OCI-LY3 (cell line): ENCODE data around the gene ALG11.

Experiments
- H2AFZ ChIP-seq: fragments of 200-600, 300-600 bp; shearing (Covaris generic); 2 replicates; pipeline ENCODE4 v1.6.0; 2014; ENCODE audit warnings: antibody characterized with exemption, low read depth, low read length
- H3K27ac ChIP-seq: fragments of 200-600, 300-600 bp; sonication (generic); 2 replicates; pipeline ENCODE4 v1.5.1; 2014; ENCODE audit warnings: mild to moderate bottlenecking, low read length, moderate library complexity, mixed read lengths
- H3K27me3 ChIP-seq: fragments of 200-600, 300-600 bp; sonication (generic); 2 replicates; pipeline ENCODE4 v1.6.1; 2014; ENCODE audit warnings: low read depth, low read length, mixed read lengths
- H3K36me3 ChIP-seq: fragments of 200-600, 300-600 bp; sonication (generic); replicated peaks from 2 replicates; pipeline ENCODE3; 2014; ENCODE audit warnings: low read depth, low read length, mixed read lengths
- H3K4me1 ChIP-seq: fragments of 300-600, 200-600 bp; sonication (generic); 2 replicates; pipeline ENCODE4 v1.6.1; 2014; ENCODE audit warnings: low read length, mixed read lengths
- H3K4me2 ChIP-seq: fragments of 200-600, 300-600 bp; sonication (generic); 2 replicates; pipeline ENCODE4 v1.6.1; 2014; ENCODE audit warnings: low read length, mixed read lengths
- H3K4me3 ChIP-seq: fragments of 300-600, 200-600 bp; sonication (generic); 2 replicates; pipeline ENCODE4 v1.5.1; 2014; ENCODE audit warnings: antibody characterized with exemption, mild to moderate bottlenecking, low read length, moderate library complexity
- H3K79me2 ChIP-seq: fragments of 300-600, 200-600 bp; shearing (Covaris generic); 2 replicates; pipeline ENCODE4 v1.6.1; 2014; ENCODE audit warnings: mild to moderate bottlenecking, low read length, mixed read lengths
- H3K9ac ChIP-seq: fragments of 300-600, 200-600 bp; shearing (Covaris generic); 2 replicates; pipeline ENCODE4 v1.6.0; 2014; ENCODE audit warnings: mild to moderate bottlenecking, low read length, moderate library complexity
- H3K9me3 ChIP-seq: fragments of 200-600, 300-600 bp; shearing (Covaris generic); 2 replicates; pipeline ENCODE4 v1.6.1; 2014; ENCODE audit warnings: low read length, mixed read lengths; ENCODE audit not compliant: insufficient read depth
- H4K20me1 ChIP-seq: fragments of 200-600, 300-600 bp; sonication (generic); 2 replicates; pipeline ENCODE4 v1.6.1; 2016; ENCODE audit warnings: low read length, mixed read lengths; ENCODE audit not compliant: insufficient read depth
- EZH2phosphoT487 ChIP-seq: fragments of 200-600 bp; shearing (Covaris generic); IDR thresholded peaks from 2 replicates; pipeline ENCODE4 v1.6.1; 2018; ENCODE audit warnings: antibody characterized with exemption, mixed run types, low read depth
- TF ChIP-seq, protein P1 (sequence below): fragments of 200-600, 300-600 bp; sonication (generic); IDR thresholded peaks from 2 replicates; pipeline ENCODE4 v1.5.1; 2014; ENCODE audit warnings: antibody characterized with exemption, low read length, low read depth

ALG11 gene

DNA sequence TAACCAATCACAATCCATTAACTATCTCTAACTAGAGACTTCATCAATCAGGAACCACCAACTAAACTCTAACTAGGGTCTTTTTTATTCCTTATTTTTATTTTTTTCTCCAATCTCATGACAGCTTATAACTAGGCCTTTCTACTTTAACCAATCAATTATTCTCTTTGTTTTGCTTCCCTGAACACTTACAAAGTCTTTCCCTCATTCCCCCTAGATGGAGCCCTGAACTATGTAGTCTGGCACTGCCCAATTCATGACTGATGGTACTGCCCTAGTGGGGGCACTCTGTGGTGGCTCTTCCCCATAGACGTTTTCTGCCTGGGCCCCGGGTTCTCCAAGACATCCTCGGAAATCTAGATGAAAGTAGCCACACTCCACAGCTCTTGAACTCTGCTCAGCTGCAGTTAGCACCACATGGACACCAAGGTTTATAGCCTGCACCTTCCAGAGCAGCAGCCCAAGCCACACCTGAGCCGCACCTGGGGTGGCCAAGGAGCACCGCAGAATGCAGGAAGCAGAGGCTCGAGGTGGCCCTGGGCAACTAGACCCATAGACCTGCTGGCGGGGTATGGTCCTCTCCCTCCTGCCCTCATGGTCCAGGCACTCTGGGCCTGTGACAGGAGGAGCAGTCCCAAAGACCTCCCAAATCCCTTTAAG, 7.6 kb upstream of the ALG11 start:
- H3K27me3 ChIP-seq = peaks cover 6% of the 10 kb centered on the region
- H4K20me1 ChIP-seq = no peaks in the 10 kb centered on the region
- H3K36me3 ChIP-seq = no peaks in the 10 kb centered on the region
- no peak overlapping the region for H2AFZ ChIP-seq
- no peak overlapping the region for H3K27ac ChIP-seq
- H3K4me1 ChIP-seq = peaks cover 3% of the 10 kb centered on the region; the same call in 1 of the 2 replicates
- no peaks in the 10 kb centered on the region for H3K79me2 ChIP-seq
- H3K4me2 ChIP-seq = no peak overlapping the region
- no peaks in the 10 kb centered on the region for H3K9me3 ChIP-seq
- TF ChIP-seq, protein P1, sequence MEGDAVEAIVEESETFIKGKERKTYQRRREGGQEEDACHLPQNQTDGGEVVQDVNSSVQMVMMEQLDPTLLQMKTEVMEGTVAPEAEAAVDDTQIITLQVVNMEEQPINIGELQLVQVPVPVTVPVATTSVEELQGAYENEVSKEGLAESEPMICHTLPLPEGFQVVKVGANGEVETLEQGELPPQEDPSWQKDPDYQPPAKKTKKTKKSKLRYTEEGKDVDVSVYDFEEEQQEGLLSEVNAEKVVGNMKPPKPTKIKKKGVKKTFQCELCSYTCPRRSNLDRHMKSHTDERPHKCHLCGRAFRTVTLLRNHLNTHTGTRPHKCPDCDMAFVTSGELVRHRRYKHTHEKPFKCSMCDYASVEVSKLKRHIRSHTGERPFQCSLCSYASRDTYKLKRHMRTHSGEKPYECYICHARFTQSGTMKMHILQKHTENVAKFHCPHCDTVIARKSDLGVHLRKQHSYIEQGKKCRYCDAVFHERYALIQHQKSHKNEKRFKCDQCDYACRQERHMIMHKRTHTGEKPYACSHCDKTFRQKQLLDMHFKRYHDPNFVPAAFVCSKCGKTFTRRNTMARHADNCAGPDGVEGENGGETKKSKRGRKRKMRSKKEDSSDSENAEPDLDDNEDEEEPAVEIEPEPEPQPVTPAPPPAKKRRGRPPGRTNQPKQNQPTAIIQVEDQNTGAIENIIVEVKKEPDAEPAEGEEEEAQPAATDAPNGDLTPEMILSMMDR = 0 out of 2 replicates have a peak, but pooled peaks have one; percentile 3
- no peak for TF ChIP-seq EZH2phosphoT487
- no peak overlapping the region for H3K9ac ChIP-seq
- no peak overlapping the region for H3K4me3 ChIP-seq

DNA sequence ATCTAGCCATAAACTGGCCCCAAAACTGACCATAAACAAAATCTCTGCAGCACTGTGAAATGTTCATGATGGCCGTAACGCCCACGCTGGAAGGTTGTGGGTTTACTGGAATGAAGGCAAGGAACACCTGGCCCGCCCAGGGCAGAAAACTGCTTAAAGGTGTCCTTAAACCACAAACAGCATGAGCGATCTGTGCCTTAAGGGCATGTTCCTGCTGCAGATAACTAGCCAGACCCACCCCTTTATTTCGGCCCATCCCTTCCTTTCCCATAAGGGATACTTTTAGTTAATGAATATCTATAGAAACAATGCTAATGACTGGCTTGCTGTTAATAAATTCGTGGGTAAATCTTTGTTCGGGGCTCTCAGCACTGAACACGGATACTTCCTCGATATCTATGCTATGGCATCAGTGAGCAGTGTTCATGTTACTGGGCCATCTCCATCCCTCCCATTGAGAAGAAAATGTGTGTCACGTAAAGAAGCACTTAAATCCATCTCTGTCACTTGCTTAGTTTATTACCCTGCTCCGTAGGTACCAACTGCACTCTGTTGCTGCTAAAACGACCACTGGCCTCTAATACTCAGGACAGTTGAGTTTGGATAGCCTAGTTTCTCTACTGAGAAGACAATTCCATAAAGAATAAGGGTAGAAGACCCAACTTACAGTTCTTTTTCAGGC, 6.2 kb upstream of the ALG11 start:
- Histone ChIP-seq H3K27ac (no peak overlapping the region), H3K36me3 (no peaks in the 10 kb centered on the region), H3K4me3 (no peak overlapping the region)

DNA sequence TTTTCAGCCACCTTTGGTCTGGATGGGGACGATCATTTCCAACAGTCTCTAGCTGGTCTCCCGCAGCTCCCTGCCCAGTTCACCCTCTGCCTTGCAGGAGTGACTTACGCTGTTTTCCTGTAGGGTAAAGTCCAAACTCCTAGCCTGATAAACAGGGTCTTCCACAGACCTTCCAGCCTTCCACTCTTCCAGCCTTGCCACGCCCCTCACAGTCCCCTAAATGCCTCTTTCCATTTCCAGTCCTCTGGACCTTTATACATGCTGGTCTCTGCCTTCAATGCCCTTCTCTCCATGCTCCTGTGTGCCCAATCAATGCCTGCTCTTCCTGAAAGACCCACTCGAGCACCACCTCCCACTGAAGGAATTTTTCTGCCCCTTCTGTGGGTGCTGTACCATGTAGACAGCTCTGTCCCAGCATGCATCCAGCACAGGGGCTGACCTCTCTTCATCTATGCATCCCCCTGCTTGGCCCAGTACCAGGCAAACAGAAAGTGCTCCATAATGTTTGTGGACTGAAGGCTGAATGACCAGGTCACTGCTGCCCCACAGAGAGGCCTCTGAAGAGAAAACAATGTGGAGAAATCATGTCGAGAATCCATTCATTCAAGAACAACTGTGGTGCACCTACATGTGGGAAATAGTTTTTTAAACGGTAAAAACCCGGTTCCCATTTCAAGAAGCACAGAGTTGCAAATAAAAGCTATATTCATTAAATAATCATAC, 5.5 kb upstream of the ALG11 start:
- Histone ChIP-seq H3K4me1 (peaks cover 5% of the 10 kb centered on the region; the same call in 1 of the 2 replicates), H3K36me3 (no peaks in the 10 kb centered on the region), H3K9me3 (no peaks in the 10 kb centered on the region), H3K27ac (no peak overlapping the region), H3K9ac (no peak overlapping the region), H2AFZ (no peak overlapping the region), H3K4me2 (no peak overlapping the region), H3K4me3 (no peak overlapping the region), H3K27me3 (peaks cover 17% of the 10 kb centered on the region), H3K79me2 (no peaks in the 10 kb centered on the region), H4K20me1 (no peaks in the 10 kb centered on the region)
- TF ChIP-seq, protein P1 = no peak
- no peak for TF ChIP-seq EZH2phosphoT487

More for the DNA sequence above, 6.2 kb upstream of the ALG11 start:
- TF ChIP-seq EZH2phosphoT487 = no peak
- TF ChIP-seq, protein P1 = no peak
- Histone ChIP-seq H3K79me2 (no peaks in the 10 kb centered on the region), H3K9ac (no peak overlapping the region), H4K20me1 (no peaks in the 10 kb centered on the region), H3K4me2 (no peak overlapping the region), H3K27me3 (peaks cover 14% of the 10 kb centered on the region), H3K4me1 (peaks cover 6% of the 10 kb centered on the region), H3K9me3 (no peaks in the 10 kb centered on the region), H2AFZ (no peak overlapping the region)

DNA sequence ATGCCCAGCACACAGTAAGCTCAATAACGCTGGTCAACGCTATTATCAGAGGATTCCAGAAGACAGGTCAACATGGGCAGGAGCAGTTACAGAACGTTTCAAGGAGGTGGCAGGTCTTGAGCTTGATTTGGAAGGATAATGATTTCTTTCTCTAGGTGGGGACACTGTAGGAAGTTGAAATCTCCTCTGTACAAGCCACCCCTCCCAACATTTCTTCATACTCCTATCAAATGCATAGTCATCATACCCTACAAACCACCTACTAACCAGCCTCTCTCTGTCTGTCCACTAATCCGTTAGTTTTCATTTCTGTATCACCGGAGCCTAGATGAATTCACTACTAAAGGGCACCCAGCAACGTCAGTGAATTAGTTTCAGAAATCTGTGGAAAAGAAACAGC, 2.3 kb upstream of the ALG11 start:
- no peaks in the 10 kb centered on the region for H3K36me3 ChIP-seq
- no peak overlapping the region for H3K9ac ChIP-seq
- no peak for TF ChIP-seq EZH2phosphoT487
- TF ChIP-seq, protein P1 = no peak
- H3K4me3 ChIP-seq = no peak overlapping the region
- H3K79me2 ChIP-seq = peaks cover 27% of the 10 kb centered on the region
- no peak overlapping the region for H3K4me2 ChIP-seq
- H3K27me3 ChIP-seq = peaks cover 17% of the 10 kb centered on the region
- no peak overlapping the region for H2AFZ ChIP-seq
- H4K20me1 ChIP-seq = no peaks in the 10 kb centered on the region
- H3K9me3 ChIP-seq = no peaks in the 10 kb centered on the region
- H3K4me1 ChIP-seq = peaks cover 13% of the 10 kb centered on the region
- no peak overlapping the region for H3K27ac ChIP-seq
